DOHH2 (cell line): Measurements from ENCODE around the gene RPL29.

Source experiments
- H3F3A ChIP-seq: fragments of 200-600 bp; sonication (generic), shearing (Covaris generic); 2 replicates; pipeline ENCODE4 v1.6.0; 2016; ENCODE audit warnings: antibody characterized with exemption, mild to moderate bottlenecking; ENCODE audit not compliant: control insufficient read depth, insufficient read depth
- H3K27ac ChIP-seq: fragments of 200-600 bp; sonication (generic); 2 replicates; pipeline ENCODE4 v1.5.1; 2014; ENCODE audit warnings: low read depth, mild to moderate bottlenecking, low read length, moderate library complexity
- H3K27me3 ChIP-seq: fragments of 200-600 bp; sonication (generic); 2 replicates; pipeline ENCODE4 v1.6.1; 2014; ENCODE audit warnings: mild to moderate bottlenecking, low read length, mixed read lengths; ENCODE audit not compliant: control insufficient read depth
- H3K36me3 ChIP-seq: fragments of 200-600 bp; sonication (generic); 2 replicates; pipeline ENCODE4 v1.6.1; 2014; ENCODE audit warnings: mild to moderate bottlenecking, low read length, moderate library complexity, mixed read lengths; ENCODE audit not compliant: control insufficient read depth
- H3K4me1 ChIP-seq: fragments of 200-600 bp; sonication (generic); 2 replicates; pipeline ENCODE4 v1.6.1; 2014; ENCODE audit warnings: mild to moderate bottlenecking, low read length, mixed read lengths; ENCODE audit not compliant: control insufficient read depth
- H3K4me2 ChIP-seq: fragments of 200-600 bp; sonication (generic); 2 replicates; pipeline ENCODE4 v1.6.0; 2014; ENCODE audit warnings: mild to moderate bottlenecking, low read length, moderate library complexity
- H3K4me3 ChIP-seq: fragments of 200-600 bp; sonication (generic); 2 replicates; pipeline ENCODE4 v1.5.1; 2014; ENCODE audit warnings: mild to moderate bottlenecking, low read length, mixed read lengths
- H3K79me2 ChIP-seq: fragments of 200-600 bp; sonication (generic); 2 replicates; pipeline ENCODE4 v1.6.1; 2014; ENCODE audit warnings: mild to moderate bottlenecking, low read length, mixed read lengths; ENCODE audit not compliant: control insufficient read depth
- H3K9me2 ChIP-seq: fragments of 200-600 bp; sonication (generic); replicated peaks from 2 replicates; pipeline ENCODE4 v1.6.1; 2014; ENCODE audit warnings: mild to moderate bottlenecking, low read length, mixed read lengths; ENCODE audit not compliant: control insufficient read depth
- H3K9me3 ChIP-seq: fragments of 200-600 bp; sonication (generic); 2 replicates; pipeline ENCODE4 v1.6.1; 2014; ENCODE audit warnings: antibody characterized with exemption, low read length, mixed read lengths; ENCODE audit not compliant: control insufficient read depth, insufficient read depth
- H4K20me1 ChIP-seq: fragments of 200-600 bp; sonication (generic); 2 replicates; pipeline ENCODE4 v1.6.0; 2014; ENCODE audit warnings: low read depth, mild to moderate bottlenecking, antibody characterized with exemption, low read length, moderate library complexity; ENCODE audit not compliant: control insufficient read depth, insufficient read depth
- CTCF ChIP-seq: fragments of 200-600 bp; sonication (generic); IDR thresholded peaks from one replicate; pipeline ENCODE4 v1.5.1; 2014; ENCODE audit warnings: antibody characterized with exemption, mild to moderate bottlenecking, low read depth, low read length; ENCODE audit not compliant: poor library complexity, severe bottlenecking
- EZH2phosphoT487 ChIP-seq: fragments of 200-600 bp; sonication (generic); IDR thresholded peaks from 2 replicates; pipeline ENCODE4 v1.6.1; 2017; ENCODE audit warnings: borderline replicate concordance, mild to moderate bottlenecking, antibody characterized with exemption, low read length, moderate library complexity, mixed read lengths

The RPL29 gene

GRCh38 chr3:51988286-51989146 is 7.2 kb downstream of the RPL29 start:
- TF ChIP-seq EZH2phosphoT487 (no peak), CTCF (no peak)
- no peak overlapping the region for H3K27ac ChIP-seq
- peaks cover 42% of the 10 kb centered on the region for H3F3A ChIP-seq
- H3K9me3 ChIP-seq: no peaks in the 10 kb centered on the region
- no peaks in the 10 kb centered on the region for H3K27me3 ChIP-seq
- H3K79me2 ChIP-seq: peaks cover 3% of the 10 kb centered on the region; the same call in 1 of the 2 replicates
- H3K4me2 ChIP-seq: no peak overlapping the region
- peaks cover 23% of the 10 kb centered on the region for H3K36me3 ChIP-seq
- no peaks in the 10 kb centered on the region for H3K9me2 ChIP-seq
- H4K20me1 ChIP-seq: no peaks in the 10 kb centered on the region
- H3K4me1 ChIP-seq: peaks cover 29% of the 10 kb centered on the region
- H3K4me3 ChIP-seq: no peak overlapping the region

DNA sequence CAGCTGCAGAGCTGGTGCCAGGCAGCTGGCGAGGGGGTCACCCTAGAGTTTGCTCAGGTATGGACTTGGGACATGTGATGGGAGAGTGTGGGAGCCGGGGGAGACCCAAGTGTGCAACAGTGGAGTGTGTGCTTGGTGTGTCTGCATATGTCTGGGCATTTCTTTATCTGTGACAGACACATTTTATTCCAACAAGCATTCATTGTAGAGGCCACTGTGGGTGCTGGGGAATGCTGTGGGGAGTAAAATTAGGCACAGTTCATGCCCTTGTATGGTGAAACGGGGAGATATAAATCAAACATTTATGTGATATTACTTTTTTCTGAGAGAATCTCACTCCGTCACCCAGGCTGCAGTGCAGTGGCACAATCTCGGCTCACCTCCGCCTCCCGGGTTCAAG is 8.1 kb downstream of the RPL29 start:
- no peak overlapping the region for H3K4me2 ChIP-seq
- H3K27ac ChIP-seq: no peak overlapping the region
- H4K20me1 ChIP-seq: no peaks in the 10 kb centered on the region
- TF ChIP-seq EZH2phosphoT487 (no peak), CTCF (no peak)
- H3K4me3 ChIP-seq: no peak overlapping the region
- H3K36me3 ChIP-seq: peaks cover 14% of the 10 kb centered on the region
- peaks cover 30% of the 10 kb centered on the region for H3K4me1 ChIP-seq
- H3K9me3 ChIP-seq: no peaks in the 10 kb centered on the region
- H3K79me2 ChIP-seq: peaks cover 2% of the 10 kb centered on the region; the same call in 1 of the 2 replicates
- no peaks in the 10 kb centered on the region for H3K9me2 ChIP-seq
- no peaks in the 10 kb centered on the region for H3K27me3 ChIP-seq
- H3F3A ChIP-seq: peaks cover 36% of the 10 kb centered on the region

DNA sequence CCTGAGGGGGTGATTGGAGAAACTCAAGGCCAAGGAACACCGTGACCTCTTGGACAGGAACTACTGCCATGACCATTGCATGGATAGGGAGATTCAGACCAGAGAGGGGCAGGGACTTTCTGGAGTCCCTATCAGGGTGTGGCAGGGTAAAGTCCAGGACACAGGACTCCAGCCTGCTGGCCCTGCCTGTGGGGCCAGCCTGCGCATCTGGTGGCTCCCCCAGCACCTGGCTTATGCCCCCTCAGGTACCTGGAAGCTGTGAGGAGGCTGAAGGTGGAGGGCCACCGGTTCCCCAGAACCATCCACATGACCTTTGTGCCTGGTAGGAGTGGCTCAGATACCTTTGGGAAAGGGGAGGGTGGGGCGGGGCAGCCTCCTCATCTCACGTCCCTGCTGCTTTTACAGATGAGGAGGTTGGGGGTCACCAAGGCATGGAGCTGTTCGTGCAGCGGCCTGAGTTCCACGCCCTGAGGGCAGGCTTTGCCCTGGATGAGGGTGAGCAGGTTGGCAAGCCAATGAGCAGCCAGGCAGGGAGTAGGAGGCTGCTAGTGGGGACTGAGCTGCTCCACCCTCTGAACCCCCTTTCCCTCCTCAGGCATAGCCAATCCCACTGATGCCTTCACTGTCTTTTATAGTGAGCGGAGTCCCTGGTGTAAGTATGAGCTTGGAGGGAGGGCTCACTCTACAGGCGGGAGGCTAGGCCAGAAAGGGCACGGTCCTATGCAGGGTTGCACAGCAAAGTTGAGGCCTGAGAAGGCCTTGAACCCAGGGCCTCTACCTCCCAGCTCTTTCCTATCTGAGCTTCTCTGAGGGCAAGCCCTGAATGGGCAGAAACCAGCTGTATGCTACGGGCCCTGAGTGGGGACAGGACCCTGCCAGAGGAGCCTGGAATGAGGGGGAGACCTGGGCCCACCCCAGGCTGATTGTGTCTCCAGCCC is 9.4 kb downstream of the RPL29 start:
- H3K27me3 ChIP-seq: no peaks in the 10 kb centered on the region
- H3K4me1 ChIP-seq: peaks cover 28% of the 10 kb centered on the region
- no peaks in the 10 kb centered on the region for H3K9me2 ChIP-seq
- no peak for TF ChIP-seq EZH2phosphoT487
- no peak for TF ChIP-seq CTCF
- no peak overlapping the region for H3K4me2 ChIP-seq
- H4K20me1 ChIP-seq: no peaks in the 10 kb centered on the region
- peaks cover 12% of the 10 kb centered on the region for H3K79me2 ChIP-seq
- H3K4me3 ChIP-seq: no peak overlapping the region
- H3K36me3 ChIP-seq: peaks cover 1% of the 10 kb centered on the region
- H3F3A ChIP-seq: peaks cover 27% of the 10 kb centered on the region
- no peaks in the 10 kb centered on the region for H3K9me3 ChIP-seq
- no peak overlapping the region for H3K27ac ChIP-seq
